Activated CD4-positive, alpha-beta T cell treated with anti-CD3 and anti-CD28 coated beads, Interleukin-2, amount 50 U/mL, for 1 hour (primary cell): Measurements from ENCODE around the gene FOXL2.
A peak's percentile ranks its signal among the peaks of the same experiment; 100 is the strongest.

ENCODE experiments used
- DNase-seq: peaks from one replicate; pipeline ENCODE4 v3.0.0-alpha.2; 2020

Gene FOXL2

GRCh38 chr3:138944929-138945708 lies 1.8 kb downstream of the FOXL2 start:
- DNase-seq, result no peak

GRCh38 chr3:138944654-138944928 lies 2.3 kb downstream of the FOXL2 start:
- no peak for DNase-seq

- no peak for DNase-seq
Observed at GRCh38 chr3:138943724-138944653, 2.9 kb downstream of the FOXL2 start.

GRCh38 chr3:138942861-138943623 lies 3.9 kb downstream of the FOXL2 start:
- no peak for DNase-seq

GRCh38 chr3:138942271-138942670 lies 4.7 kb downstream of the FOXL2 start:
- DNase-seq, result no peak

GRCh38 chr3:138941259-138941885 lies 5.6 kb downstream of the FOXL2 start:
- no peak for DNase-seq

- DNase-seq, result no peak
Observed at GRCh38 chr3:138940446-138940845, 6.5 kb downstream of the FOXL2 start.

- no peak for DNase-seq
Observed at GRCh38 chr3:138939561-138940241, 7.2 kb downstream of the FOXL2 start.

- DNase-seq, result no peak
Observed at GRCh38 chr3:138938877-138939560, 7.9 kb downstream of the FOXL2 start.

GRCh38 chr3:138938056-138938876 lies 8.7 kb downstream of the FOXL2 start:
- DNase-seq, result no peak

- DNase-seq, result no peak
Observed at GRCh38 chr3:138937690-138938055, 9.3 kb downstream of the FOXL2 start.

GRCh38 chr3:138936741-138937689 lies 9.9 kb downstream of the FOXL2 start:
- DNase-seq, result no peak

GRCh38 chr3:138935863-138936740 lies 10.8 kb downstream of the FOXL2 start:
- peak; percentile 72 for DNase-seq

- no peak for DNase-seq
Observed at GRCh38 chr3:138935505-138935862, 11.5 kb downstream of the FOXL2 start.

- DNase-seq, result no peak
Observed at GRCh38 chr3:138933981-138934691, 12.8 kb downstream of the FOXL2 start.

GRCh38 chr3:138933068-138933668 lies 13.8 kb downstream of the FOXL2 start:
- no peak for DNase-seq

- DNase-seq, result no peak
Observed at GRCh38 chr3:138928727-138929372, 18.1 kb downstream of the FOXL2 start.
